Stimulated activated CD4-positive, alpha-beta T cell treated with anti-CD3 and anti-CD28 coated beads, Interleukin-12 subunit alpha, Interleukin-12 subunit beta, amount 100 ng/mL, for 4 hours (primary cell): Measurements from ENCODE around the gene TSC22D2.
"Not testable (repeated sequence)": the region's sequence is repeated elsewhere in the genome, so short reads cannot be mapped to it uniquely, and the experiment has no call there.

Experiments
- DNase-seq: peaks from one replicate; pipeline ENCODE4 v3.0.0-alpha.2; 2020

Gene TSC22D2

DNA sequence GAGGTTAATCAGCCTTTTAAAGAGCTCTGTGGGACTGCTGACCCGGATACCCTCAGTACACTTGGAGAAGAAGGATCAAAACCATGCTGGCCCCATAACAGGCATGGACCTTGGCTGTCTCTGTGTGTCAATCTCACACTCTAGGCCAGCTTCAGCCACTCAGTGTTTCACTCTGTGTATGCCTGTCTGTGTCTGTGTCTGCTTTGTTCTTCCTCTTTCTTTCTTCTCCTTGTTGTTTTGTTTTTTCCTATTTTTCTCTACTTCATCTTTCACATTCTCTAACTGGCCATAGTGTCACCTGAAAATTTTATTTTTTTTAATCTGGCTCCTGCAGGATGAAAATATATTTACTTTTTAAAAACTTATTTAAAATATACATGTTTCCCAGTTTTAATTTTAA lies 87.1 kb downstream of the TSC22D2 start:
- no peak for DNase-seq

DNA sequence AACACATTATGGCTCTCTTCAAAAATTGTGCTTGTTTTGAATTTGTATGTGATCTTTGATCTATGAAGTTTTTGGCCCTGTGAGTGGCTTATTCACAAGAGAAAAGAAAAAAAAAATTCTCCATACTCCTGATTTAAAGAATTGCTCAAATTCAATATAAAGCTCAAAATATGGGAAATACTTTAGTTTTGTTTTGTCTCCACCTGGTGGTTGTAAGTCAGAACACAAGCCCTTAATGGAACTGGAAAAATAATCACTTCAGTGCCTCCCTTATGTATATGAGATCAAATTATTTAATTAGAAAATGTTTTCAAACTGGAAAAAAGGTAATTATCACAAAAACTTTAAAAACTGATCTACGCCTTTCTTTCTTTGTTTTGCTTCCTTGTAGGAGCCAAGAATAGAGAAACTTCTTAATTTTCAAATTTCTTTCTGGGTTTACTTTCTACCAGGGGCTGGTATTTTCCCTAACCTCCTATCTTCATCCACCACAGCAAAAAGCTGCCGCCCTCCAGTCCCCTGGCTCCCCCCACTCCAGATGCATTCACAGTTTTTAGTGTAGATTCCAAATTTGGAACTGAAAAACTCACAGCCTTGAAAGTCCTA lies 87.6 kb downstream of the TSC22D2 start:
- DNase-seq = no peak

DNA sequence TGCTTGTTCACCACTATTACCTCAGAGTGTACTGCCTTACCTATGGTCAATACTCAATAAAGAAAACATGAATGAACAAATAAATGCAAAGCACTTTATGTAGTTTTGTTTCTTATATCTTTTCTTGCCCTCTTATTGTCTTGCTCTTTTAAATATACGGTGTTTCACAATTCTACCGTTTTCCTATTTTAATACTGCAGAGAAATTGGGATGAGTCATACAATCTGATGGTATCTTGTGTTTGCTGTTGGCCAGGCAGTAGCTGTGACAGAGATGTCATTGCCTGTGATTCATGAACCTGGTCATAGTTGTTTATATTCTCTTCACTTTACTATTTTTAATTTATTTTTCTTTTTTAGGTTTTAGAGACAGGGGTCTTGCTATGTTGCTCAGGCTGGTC lies 89.9 kb downstream of the TSC22D2 start:
- no peak for DNase-seq

DNA sequence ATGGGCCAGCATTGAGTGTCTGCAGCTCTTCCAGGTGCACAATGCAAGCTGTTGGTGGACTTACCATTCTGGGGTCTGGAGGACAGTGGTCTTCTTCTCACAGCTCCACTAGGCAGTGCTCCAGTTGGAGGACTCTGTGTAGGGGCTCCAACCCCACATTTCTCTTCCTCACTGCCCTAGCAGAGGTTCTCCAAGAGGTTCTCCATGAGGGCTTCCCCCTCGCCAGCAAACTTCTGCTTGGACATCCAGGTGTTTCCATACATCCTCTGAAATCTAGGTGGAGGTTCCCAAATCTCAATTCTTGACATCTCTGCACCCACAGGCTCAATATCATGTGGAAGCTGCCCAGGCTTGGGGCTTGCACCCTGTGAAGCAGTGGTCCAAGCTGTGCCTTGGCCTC lies 92.9 kb downstream of the TSC22D2 start:
- not testable (repeated sequence) for DNase-seq

DNA sequence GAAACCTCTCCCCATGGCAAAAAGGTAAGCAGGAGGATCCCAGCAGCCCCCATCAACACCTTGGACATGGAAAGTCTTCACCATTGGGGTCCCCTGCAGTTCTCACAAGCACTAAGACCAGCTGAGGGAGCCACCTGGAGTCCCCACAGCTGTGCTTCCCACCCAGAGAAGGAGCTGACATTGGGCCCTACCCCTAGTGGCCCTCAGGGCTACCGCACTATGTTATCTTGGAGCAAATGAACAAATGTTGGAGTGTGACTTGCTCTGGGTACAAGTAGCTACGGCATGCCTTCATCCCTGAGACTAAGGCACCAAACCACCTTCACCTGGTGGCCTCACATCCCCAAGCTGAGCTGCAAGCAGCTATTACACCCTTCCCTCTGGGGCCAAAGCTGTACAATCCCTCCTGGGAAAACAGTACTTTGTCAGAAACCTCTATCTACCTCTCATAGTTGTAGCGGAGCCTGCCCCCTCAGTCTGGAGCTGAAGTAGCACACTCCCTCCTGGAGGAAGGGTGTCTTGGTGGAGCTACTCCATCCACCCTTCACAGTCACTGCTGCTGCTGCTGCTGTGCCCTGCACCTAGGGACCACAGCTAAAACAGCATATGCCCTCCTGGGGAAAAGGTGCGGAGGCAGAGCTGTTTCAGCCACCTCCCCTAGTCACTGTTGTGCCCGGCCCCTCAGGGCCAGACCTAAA lies 95.5 kb downstream of the TSC22D2 start:
- no peak for DNase-seq

DNA sequence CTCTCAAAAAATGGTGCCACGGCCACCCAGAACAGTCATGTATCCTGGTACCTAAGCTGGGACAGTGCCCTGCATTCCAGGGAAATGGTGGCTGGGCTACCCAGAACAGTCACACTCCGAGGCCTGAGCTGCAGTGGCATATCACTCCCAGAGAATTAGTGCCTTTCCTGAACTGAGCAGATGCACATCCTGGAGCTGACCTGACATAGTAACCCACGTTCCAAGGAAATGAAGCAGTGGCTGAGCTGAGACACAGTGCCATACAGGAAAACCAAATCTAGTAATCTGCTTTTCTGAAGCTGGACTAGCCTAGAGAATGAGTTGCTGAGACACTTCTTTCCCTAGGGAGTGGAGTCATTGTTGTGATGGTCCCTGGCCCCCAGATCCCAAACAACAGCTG lies 96.4 kb downstream of the TSC22D2 start:
- DNase-seq = no peak

DNA sequence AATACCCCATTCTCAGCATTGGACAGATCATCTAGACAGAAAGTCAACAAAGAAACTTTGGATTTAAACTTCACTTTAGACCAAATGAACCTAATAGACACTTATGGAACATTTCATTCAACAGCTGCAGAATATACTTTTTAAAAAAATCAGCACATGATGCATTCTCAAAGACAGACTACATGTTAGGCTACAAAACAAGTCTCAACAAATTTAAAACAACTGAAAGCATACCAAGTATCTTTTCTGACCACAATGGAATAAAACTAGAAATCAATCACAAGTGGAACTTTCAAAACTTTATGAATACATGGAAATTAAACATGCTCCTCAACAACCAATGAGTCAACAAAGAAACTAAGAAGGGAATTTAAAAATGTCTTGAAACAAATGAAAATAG lies 100.3 kb downstream of the TSC22D2 start:
- no peak for DNase-seq

DNA sequence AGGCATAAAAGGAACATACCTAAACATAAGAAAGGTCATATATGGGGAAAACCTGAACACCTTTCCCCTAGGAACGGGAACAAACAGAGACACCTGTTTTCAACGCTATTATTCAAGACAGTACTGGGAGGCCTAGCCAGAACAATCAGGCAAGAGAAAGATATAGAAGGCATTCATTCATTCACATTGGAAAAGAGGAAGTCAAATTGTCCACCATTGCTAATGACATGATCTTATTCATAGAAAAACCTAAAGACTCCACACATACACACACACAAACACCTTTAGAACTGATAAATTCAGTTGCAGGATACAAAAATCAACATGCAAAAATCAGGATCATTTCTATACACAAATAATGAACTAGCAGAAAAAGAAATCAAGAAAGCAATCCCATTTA lies 101.7 kb downstream of the TSC22D2 start:
- DNase-seq = no peak

DNA sequence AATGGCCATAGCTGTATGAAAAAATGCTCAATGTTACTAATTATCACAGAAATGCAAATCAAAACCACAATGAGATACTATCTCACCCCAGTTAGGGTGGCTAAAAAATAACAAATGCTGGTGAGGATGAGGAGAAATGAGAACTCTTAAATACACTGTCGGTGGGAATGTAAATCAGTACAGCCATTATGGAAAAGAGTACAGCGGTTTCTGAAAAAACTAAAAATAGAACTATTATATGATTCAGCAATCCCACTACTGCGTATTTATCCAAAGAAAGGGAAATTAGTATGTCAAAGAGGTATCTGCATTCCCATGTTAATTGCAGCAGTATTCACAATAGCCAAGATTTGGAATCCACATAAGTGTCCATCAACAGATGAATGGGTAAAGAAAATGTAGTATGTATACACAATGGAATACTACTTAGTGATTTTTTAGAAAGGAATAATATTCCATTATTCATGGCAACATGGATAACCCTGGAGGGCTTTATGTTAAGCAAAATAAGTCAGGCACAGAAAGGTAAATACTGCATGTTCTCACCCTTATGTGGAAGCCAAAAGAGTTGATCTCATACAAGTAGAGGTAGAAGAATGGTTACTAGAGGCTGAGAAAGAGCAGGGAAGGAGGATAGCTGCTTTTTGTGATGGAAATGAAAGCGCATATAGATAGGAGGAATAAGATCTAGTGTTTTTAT lies 103.2 kb downstream of the TSC22D2 start:
- DNase-seq = no peak

DNA sequence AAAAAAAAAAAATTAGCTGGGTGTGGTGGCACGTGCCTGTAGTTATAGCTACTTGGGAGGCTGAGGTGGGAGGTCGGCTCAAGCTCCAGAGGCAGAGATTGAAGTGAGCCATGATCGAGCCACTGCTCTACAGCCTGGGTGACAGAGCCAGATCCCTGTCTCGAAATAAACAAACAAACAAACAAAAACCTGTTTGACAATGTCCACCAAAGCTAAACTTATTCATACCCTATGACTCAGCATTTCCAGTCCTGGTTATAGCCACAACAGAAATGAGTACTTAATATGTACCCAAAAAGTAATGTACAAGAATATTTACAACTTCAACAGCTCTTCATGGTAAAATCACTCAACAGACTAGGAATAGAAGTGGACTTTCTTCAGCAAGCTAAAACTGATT lies 107.1 kb downstream of the TSC22D2 start:
- DNase-seq = no peak
